ENCODE measurements around the gene ERCC1. TPM values are rescaled to one million over a fixed set of nuclear protein-coding genes. Genes with fewer than 3 reads are reported as not detected.

The ERCC1 gene
- total and polyA plus RNA-seq, 2 of the 13 experiments (the other 11 are each of a cell fraction or from before 2014, with no cell fraction given): 40.0 to 66.4 TPM

DNA sequence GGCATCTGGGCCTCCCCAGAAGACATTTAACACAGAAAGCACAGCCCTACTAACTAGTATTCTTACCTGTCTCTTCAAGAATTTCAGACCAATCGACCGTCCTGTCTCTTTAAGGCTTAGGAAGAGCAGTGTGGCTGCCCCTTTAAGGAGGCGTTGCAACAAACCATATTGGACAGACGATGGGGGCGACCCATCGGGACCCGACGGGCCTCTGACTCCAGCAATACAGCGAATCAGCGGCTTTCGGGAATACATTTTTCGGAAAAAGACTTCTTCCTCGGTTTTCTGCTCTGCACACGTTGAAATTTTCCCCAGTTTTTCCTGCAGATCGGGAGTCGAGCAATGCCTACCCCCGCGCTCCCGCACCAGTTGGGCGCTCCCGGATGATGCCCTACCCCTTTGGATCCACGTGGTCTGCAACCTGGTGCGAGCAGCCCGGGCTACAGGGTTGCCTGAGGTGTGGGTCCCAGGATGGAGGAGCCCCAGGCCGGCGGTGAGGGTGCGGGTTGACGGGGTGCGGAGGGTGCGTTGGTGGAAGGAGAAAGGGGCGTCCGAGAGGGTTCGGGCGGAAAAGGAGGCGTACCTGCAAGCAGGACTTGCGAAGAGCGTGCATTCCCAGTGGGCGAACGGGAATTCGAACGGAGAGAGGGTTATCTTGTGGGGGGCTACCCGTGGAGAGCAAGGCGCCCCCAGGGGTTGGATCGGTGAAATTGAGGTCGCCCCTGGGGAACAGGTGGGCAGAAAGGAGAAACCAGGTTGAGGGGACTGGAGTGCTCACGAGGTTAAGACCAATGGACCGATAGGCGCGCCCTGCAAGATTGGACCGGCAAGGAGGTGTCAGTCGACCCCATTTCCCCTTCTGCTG, 17.3 kb downstream of the ERCC1 start, which contains the start of gene POLR1G (continued):
- TF ChIP-seq SIX1 (CRISPR knock-in tag; IDR thresholded peaks at IDR 0.05; ENCODE audit: borderline replicate concordance) (no peak), LBX2 (CRISPR knock-in tag; IDR thresholded peaks at IDR 0.05; ENCODE audit: borderline replicate concordance) (no peak), BCL6 (CRISPR knock-in tag; IDR thresholded peaks at IDR 0.05) (no peak), ZNF83 (CRISPR knock-in tag; IDR thresholded peaks at IDR 0.05; ENCODE audit: borderline replicate concordance) (0 out of 2 replicates have a peak, but pooled peaks have one; percentile 66), GLI4 (CRISPR knock-in tag; IDR thresholded peaks at IDR 0.05; ENCODE audit: borderline replicate concordance) (no peak), ZNF619 (CRISPR knock-in tag; IDR thresholded peaks at IDR 0.05) (peak; percentile 44; the same call in 1 of the 2 replicates), ZNF251 (CRISPR knock-in tag; IDR thresholded peaks at IDR 0.05) (0 out of 2 replicates have a peak, but pooled peaks have one; percentile 50), ZNF629 (CRISPR knock-in tag; conservative IDR thresholded peaks at IDR 0.05) (no peak), RFX5 (IDR thresholded peaks at IDR 0.05; ENCODE audit: low read depth, low read length) (no peak), ZNF572 (CRISPR knock-in tag; IDR thresholded peaks at IDR 0.05) (0 out of 2 replicates have a peak, but pooled peaks have one; percentile 75), DMAP1 (CRISPR knock-in tag; IDR thresholded peaks at IDR 0.05) (peak; percentile 47), RNF2 (conservative IDR thresholded peaks at IDR 0.05; ENCODE audit: low read depth) (peak; percentile 70; the same call in 1 of the 2 replicates), ZKSCAN1 (IDR thresholded peaks at IDR 0.05; ENCODE audit: low read length) (no peak), ZNF335 (CRISPR knock-in tag; IDR thresholded peaks at IDR 0.05) (peak; percentile 39; the same call in 1 of the 2 replicates), SIN3B (IDR thresholded peaks at IDR 0.05; ENCODE audit: low read length) (no peak), SP5 (CRISPR knock-in tag; IDR thresholded peaks at IDR 0.05; ENCODE audit: borderline replicate concordance, low read depth) (0 out of 2 replicates have a peak, but pooled peaks have one; percentile 12), ZNF563 (CRISPR knock-in tag; IDR thresholded peaks at IDR 0.05) (peak; percentile 79; the same call in 1 of the 2 replicates), TEAD3 (CRISPR knock-in tag; optimal IDR thresholded peaks at IDR 0.05; ENCODE audit: borderline replicate concordance) (no peak), IRX3 (CRISPR knock-in tag; IDR thresholded peaks at IDR 0.05; ENCODE audit: borderline replicate concordance, low read depth) (no peak), ZNF556 (CRISPR knock-in tag; IDR thresholded peaks at IDR 0.05; ENCODE audit: borderline replicate concordance) (0 out of 2 replicates have a peak, but pooled peaks have one; percentile 40), KDM5A (IDR thresholded peaks at IDR 0.05; ENCODE audit: borderline replicate concordance, low read length) (peak; percentile 54; the same call in 1 of the 2 replicates), ZNF772 (CRISPR knock-in tag; IDR thresholded peaks at IDR 0.05) (peak; percentile 77)
- TF ChIP-seq, protein P1, sequence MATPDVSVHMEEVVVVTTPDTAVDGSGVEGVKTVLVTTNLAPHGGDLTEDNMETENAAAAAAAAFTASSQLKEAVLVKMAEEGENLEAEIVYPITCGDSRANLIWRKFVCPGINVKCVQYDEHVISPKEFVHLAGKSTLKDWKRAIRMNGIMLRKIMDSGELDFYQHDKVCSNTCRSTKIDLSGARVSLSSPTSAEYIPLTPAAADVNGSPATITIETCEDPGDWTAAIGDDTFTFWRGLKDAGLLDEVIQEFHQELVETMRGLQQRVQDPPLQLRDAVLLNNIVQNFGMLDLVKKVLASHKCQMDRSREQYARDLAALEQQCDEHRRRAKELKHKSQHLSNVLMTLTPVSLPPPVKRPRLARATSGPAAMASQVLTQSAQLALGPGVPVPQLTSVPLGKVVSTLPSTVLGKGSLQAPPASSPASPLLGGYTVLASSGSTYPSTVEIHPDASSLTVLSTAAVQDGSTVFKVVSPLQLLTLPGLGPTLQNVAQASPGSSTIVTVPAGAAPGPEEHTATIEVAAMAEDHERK (CRISPR knock-in tag; IDR thresholded peaks at IDR 0.05; ENCODE audit: low read depth): no peak
- TF ChIP-seq, protein P2, sequence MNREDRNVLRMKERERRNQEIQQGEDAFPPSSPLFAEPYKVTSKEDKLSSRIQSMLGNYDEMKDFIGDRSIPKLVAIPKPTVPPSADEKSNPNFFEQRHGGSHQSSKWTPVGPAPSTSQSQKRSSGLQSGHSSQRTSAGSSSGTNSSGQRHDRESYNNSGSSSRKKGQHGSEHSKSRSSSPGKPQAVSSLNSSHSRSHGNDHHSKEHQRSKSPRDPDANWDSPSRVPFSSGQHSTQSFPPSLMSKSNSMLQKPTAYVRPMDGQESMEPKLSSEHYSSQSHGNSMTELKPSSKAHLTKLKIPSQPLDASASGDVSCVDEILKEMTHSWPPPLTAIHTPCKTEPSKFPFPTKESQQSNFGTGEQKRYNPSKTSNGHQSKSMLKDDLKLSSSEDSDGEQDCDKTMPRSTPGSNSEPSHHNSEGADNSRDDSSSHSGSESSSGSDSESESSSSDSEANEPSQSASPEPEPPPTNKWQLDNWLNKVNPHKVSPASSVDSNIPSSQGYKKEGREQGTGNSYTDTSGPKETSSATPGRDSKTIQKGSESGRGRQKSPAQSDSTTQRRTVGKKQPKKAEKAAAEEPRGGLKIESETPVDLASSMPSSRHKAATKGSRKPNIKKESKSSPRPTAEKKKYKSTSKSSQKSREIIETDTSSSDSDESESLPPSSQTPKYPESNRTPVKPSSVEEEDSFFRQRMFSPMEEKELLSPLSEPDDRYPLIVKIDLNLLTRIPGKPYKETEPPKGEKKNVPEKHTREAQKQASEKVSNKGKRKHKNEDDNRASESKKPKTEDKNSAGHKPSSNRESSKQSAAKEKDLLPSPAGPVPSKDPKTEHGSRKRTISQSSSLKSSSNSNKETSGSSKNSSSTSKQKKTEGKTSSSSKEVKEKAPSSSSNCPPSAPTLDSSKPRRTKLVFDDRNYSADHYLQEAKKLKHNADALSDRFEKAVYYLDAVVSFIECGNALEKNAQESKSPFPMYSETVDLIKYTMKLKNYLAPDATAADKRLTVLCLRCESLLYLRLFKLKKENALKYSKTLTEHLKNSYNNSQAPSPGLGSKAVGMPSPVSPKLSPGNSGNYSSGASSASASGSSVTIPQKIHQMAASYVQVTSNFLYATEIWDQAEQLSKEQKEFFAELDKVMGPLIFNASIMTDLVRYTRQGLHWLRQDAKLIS (CRISPR knock-in tag; IDR thresholded peaks at IDR 0.05): no peak
